ENCODE data around the gene FBRSL1. TPM values are rescaled to one million over a fixed set of nuclear protein-coding genes. Genes with fewer than 3 reads are reported as not detected.

The FBRSL1 gene
- polyA plus RNA-seq, 1 of the 3 experiments (the other 2 are of a cell fraction): 5.5 TPM

GRCh38 chr12:132545955-132546354 is 56.0 kb downstream of the FBRSL1 start:
- peaks cover 0 to 2% of the 10 kb centered on the region in 2 experiments for H3K36me3 ChIP-seq (replicated peaks in 1 of 2; ENCODE audit: control insufficient read depth in 1 of 2, insufficient read depth in 2 of 2, low read length in 1 of 2)
- no peaks in the 10 kb centered on the region for H3K79me2 ChIP-seq (ENCODE audit: insufficient read depth)
- no peaks in the 10 kb centered on the region for H3K9me3 ChIP-seq
- no peaks in the 10 kb centered on the region for H3K27me3 ChIP-seq (ENCODE audit: insufficient read depth)
- WGBS (ENCODE audit: low lambda C conversion rate): 98% methylated on average over 11 of the region's 13 CpGs
- H3K9ac ChIP-seq: no peak overlapping the region
- H3K4me2 ChIP-seq: no peak overlapping the region
- TF ChIP-seq POLR2AphosphoS5 (IDR thresholded peaks at IDR 0.05; ENCODE audit: low read depth, low read length) (no peak), FOSL2 (IDR thresholded peaks at IDR 0.05; ENCODE audit: borderline replicate concordance, low read depth) (no peak), RXRA (IDR thresholded peaks at IDR 0.05; ENCODE audit: borderline replicate concordance, low read depth) (no peak), RAD21 (IDR thresholded peaks at IDR 0.05; ENCODE audit: low read length) (no peak)
- TF ChIP-seq, protein P1, sequence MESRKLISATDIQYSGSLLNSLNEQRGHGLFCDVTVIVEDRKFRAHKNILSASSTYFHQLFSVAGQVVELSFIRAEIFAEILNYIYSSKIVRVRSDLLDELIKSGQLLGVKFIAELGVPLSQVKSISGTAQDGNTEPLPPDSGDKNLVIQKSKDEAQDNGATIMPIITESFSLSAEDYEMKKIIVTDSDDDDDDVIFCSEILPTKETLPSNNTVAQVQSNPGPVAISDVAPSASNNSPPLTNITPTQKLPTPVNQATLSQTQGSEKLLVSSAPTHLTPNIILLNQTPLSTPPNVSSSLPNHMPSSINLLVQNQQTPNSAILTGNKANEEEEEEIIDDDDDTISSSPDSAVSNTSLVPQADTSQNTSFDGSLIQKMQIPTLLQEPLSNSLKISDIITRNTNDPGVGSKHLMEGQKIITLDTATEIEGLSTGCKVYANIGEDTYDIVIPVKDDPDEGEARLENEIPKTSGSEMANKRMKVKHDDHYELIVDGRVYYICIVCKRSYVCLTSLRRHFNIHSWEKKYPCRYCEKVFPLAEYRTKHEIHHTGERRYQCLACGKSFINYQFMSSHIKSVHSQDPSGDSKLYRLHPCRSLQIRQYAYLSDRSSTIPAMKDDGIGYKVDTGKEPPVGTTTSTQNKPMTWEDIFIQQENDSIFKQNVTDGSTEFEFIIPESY (IDR thresholded peaks at IDR 0.05; ENCODE audit: borderline replicate concordance, low read depth): no peak
- H4K20me1 ChIP-seq (ENCODE audit: insufficient read depth): no peaks in the 10 kb centered on the region
- no peaks in the 10 kb centered on the region for H3K9me2 ChIP-seq
- DNase-seq: no peak
- POLR2A ChIA-PET: no interaction called here
- no peak overlapping the region for H3K27ac ChIP-seq (ENCODE audit: low read depth in 2 of 2, low read length in 1 of 2)
- no peaks in the 10 kb centered on the region for H3F3A ChIP-seq (replicated peaks; ENCODE audit: insufficient read depth)
- H3K4me1 ChIP-seq (ENCODE audit: control insufficient read depth in 1 of 2, insufficient read depth in 2 of 2, low read depth in 1 of 2, low read length in 1 of 2): no peaks in the 10 kb centered on the region
- H2AFZ ChIP-seq (ENCODE audit: low read depth): no peak overlapping the region
- H3K4me3 ChIP-seq (ENCODE audit: low read depth in 2 of 2, low read length in 1 of 2): no peak overlapping the region
- CTCF ChIA-PET: interaction anchor here (0.9 to 1.1 kb wide), 2 partner anchors 131 to 132 kb away, joined by 3 to 4 read pairs; no protein-coding TSS in a partner anchor

DNA sequence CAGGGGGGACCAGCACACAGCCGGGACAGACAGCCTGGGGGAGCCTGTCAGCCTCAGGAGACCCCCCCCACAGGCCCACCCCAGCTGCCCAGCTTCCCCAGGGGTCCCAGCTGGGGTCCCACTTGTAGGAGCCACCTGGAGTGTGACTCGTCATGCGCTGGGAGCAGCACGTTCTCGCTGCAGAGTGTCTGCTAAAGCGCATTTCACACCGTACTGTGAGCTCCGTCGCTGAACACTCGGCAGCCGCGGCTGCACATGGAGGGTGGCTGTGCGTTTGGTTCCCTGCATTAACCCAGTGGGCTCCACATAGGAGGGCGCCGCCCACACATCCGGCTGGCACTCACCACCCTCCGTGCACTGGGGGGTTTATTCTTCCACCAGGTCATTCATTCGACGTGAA is 56.7 kb downstream of the FBRSL1 start:
- H3K36me3 ChIP-seq (replicated peaks in 1 of 2; ENCODE audit: control insufficient read depth in 1 of 2, insufficient read depth in 2 of 2, low read length in 1 of 2): peaks cover 0 to 2% of the 10 kb centered on the region in 2 experiments
- TF ChIP-seq, protein P1 (IDR thresholded peaks at IDR 0.05; ENCODE audit: borderline replicate concordance, low read depth): no peak
- TF ChIP-seq, protein P2, sequence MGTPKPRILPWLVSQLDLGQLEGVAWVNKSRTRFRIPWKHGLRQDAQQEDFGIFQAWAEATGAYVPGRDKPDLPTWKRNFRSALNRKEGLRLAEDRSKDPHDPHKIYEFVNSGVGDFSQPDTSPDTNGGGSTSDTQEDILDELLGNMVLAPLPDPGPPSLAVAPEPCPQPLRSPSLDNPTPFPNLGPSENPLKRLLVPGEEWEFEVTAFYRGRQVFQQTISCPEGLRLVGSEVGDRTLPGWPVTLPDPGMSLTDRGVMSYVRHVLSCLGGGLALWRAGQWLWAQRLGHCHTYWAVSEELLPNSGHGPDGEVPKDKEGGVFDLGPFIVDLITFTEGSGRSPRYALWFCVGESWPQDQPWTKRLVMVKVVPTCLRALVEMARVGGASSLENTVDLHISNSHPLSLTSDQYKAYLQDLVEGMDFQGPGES (IDR thresholded peaks at IDR 0.05; ENCODE audit: low read depth, low read length): no peak
- TF ChIP-seq GATA2 (CRISPR knock-in tag; IDR thresholded peaks at IDR 0.05): no peak
- no peak for TF ChIP-seq JUND (IDR thresholded peaks at IDR 0.05)
- no peak for TF ChIP-seq POLR2AphosphoS5 (IDR thresholded peaks at IDR 0.05; ENCODE audit: low read depth, low read length)
- no peak for TF ChIP-seq TEAD4 (IDR thresholded peaks at IDR 0.05; ENCODE audit: borderline replicate concordance, insufficient read depth)
- no peak for TF ChIP-seq FOXM1 (IDR thresholded peaks at IDR 0.05; ENCODE audit: low read depth)
- TF ChIP-seq SIN3A (IDR thresholded peaks at IDR 0.05; ENCODE audit: borderline replicate concordance, low read depth, low read length): no peak
- no peak for TF ChIP-seq TAF1 (IDR thresholded peaks at IDR 0.05; ENCODE audit: borderline replicate concordance, low read depth, low read length)
- TF ChIP-seq FOXJ3 (CRISPR knock-in tag; IDR thresholded peaks at IDR 0.05): no peak
- no peak for TF ChIP-seq TCF12 (IDR thresholded peaks at IDR 0.05)
- no peak for TF ChIP-seq NRF1 (IDR thresholded peaks at IDR 0.05; ENCODE audit: low read depth, low read length)
- TF ChIP-seq GABPA (IDR thresholded peaks at IDR 0.05; ENCODE audit: low read depth): no peak
- TF ChIP-seq RAD21 (IDR thresholded peaks at IDR 0.05; ENCODE audit: low read length): no peak
- TF ChIP-seq EZH2phosphoT487 (IDR thresholded peaks at IDR 0.05; ENCODE audit: borderline replicate concordance, low read depth): no peak
- TF ChIP-seq USF1 (IDR thresholded peaks at IDR 0.05; ENCODE audit: borderline replicate concordance, low read depth): no peak
- POLR2A ChIA-PET: no interaction called here

More for the DNA sequence above, 56.7 kb downstream of the FBRSL1 start:
- H3K27ac ChIP-seq (ENCODE audit: low read depth in 2 of 2, low read length in 1 of 2): no peak overlapping the region
- H4K20me1 ChIP-seq (ENCODE audit: insufficient read depth): no peaks in the 10 kb centered on the region
- no peak overlapping the region for H2AFZ ChIP-seq (ENCODE audit: low read depth)
- WGBS (ENCODE audit: low lambda C conversion rate): 94% methylated on average over 9 of the region's 19 CpGs
- no peaks in the 10 kb centered on the region for H3K9me3 ChIP-seq
- no peak overlapping the region for H3K4me2 ChIP-seq
- no peak overlapping the region for H3K9ac ChIP-seq
- no peaks in the 10 kb centered on the region for H3K27me3 ChIP-seq (ENCODE audit: insufficient read depth)
- CTCF ChIA-PET: interaction anchor here (1.0 to 1.3 kb wide), 2 partner anchors 68 to 133 kb away, joined by 3 read pairs; no protein-coding TSS in a partner anchor
- H3K4me3 ChIP-seq (ENCODE audit: low read depth in 2 of 2, low read length in 1 of 2): no peak overlapping the region
- H3K79me2 ChIP-seq (ENCODE audit: insufficient read depth): no peaks in the 10 kb centered on the region
- no peaks in the 10 kb centered on the region for H3F3A ChIP-seq (replicated peaks; ENCODE audit: insufficient read depth)
- H3K4me1 ChIP-seq (ENCODE audit: control insufficient read depth in 1 of 2, insufficient read depth in 2 of 2, low read depth in 1 of 2, low read length in 1 of 2): no peaks in the 10 kb centered on the region
- no peak for DNase-seq
- H3K9me2 ChIP-seq: no peaks in the 10 kb centered on the region

All from SK-N-SH (cell line).